IMR-90 (cell line): ENCODE results near the gene KIF12. TPM values are rescaled to one million over a fixed set of nuclear protein-coding genes. Genes with fewer than 3 reads are reported as not detected.

Experiments
- ATAC-seq: fragments of 200-7000 bp; cut with Tn5 transposase; 2 replicates; pipeline ENCODE4 v1.9.1; 2020; ENCODE audit warnings: low read depth, mild to moderate bottlenecking, moderate library complexity
- BruUV-seq: library from RNA; stranded (reverse); fragments of 400-500 nt; replicated peaks from 2 replicates; lab custom pipeline; 2021; lab: Mats Ljungman, UMichigan
- CTCF ChIA-PET: fragments of 300-600 bp; formaldehyde crosslinking; extraction: SDS; loops from one replicate; lab custom pipeline; 2021; ENCODE audit warnings: antibody characterized with exemption; lab: Yijun Ruan, JAX
- POLR2A ChIA-PET: fragments of 300-600 bp; sonication (Branson Sonifier 250); formaldehyde crosslinking; loops from one replicate; lab custom pipeline; 2022; ENCODE audit warnings: antibody characterized with exemption; ENCODE audit not compliant: unreplicated experiment; lab: Charles Lee
- DNase-seq: peaks from one replicate; pipeline ENCODE4 v3.0.0; 2013
- H2AFZ ChIP-seq: replicated peaks from 2 replicates; pipeline ENCODE3; 2013; ENCODE audit warnings: low read length, mild to moderate bottlenecking; ENCODE audit not compliant: poor library complexity
- H2AK5ac ChIP-seq: 2 replicates; pipeline ENCODE4 v1.6.1; 2013; ENCODE audit warnings: low read depth, low read length, inconsistent platforms
- H2AK9ac ChIP-seq: replicated peaks from 2 replicates; pipeline ENCODE3; 2013; ENCODE audit warnings: mild to moderate bottlenecking, low read depth, low read length, moderate library complexity; ENCODE audit not compliant: poor library complexity
- H2BK120ac ChIP-seq: 2 replicates; pipeline ENCODE4 v1.6.1; 2013; ENCODE audit warnings: low read depth, low read length, inconsistent platforms
- H2BK15ac ChIP-seq: 3 replicates; pipeline ENCODE4 v1.6.1; 2013; ENCODE audit warnings: low read depth, low read length, inconsistent platforms
- H2BK20ac ChIP-seq: 2 replicates; pipeline ENCODE4 v1.6.1; 2013; ENCODE audit warnings: low read depth, mild to moderate bottlenecking, inconsistent platforms, low read length, moderate library complexity
- H2BK5ac ChIP-seq: 2 replicates; pipeline ENCODE4 v1.6.1; 2013; ENCODE audit warnings: mild to moderate bottlenecking, low read depth, low read length, inconsistent platforms; ENCODE audit not compliant: poor library complexity, severe bottlenecking
- H3K14ac ChIP-seq: replicated peaks from 2 replicates; pipeline ENCODE4 v1.6.1; 2013; ENCODE audit warnings: low read depth, low read length, inconsistent platforms
- H3K18ac ChIP-seq: 2 replicates; pipeline ENCODE4 v1.6.1; 2013; ENCODE audit warnings: low read depth, low read length, control low read depth
- H3K23ac ChIP-seq: 2 replicates; pipeline ENCODE4 v1.6.1; 2013; ENCODE audit warnings: low read depth, low read length, inconsistent platforms
- H3K27ac ChIP-seq: 2 replicates; pipeline ENCODE4 v1.5.1; 2013; ENCODE audit warnings: mild to moderate bottlenecking, control low read depth, low read length; ENCODE audit not compliant: insufficient read depth
- H3K27me3 ChIP-seq: 2 replicates; pipeline ENCODE4 v1.6.1; 2013; ENCODE audit warnings: low read length; ENCODE audit not compliant: control insufficient read depth, insufficient read depth
- H3K36me3 ChIP-seq: 2 replicates; pipeline ENCODE4 v1.6.1; 2013; ENCODE audit warnings: low read length, mixed read lengths; ENCODE audit not compliant: control insufficient read depth, insufficient read depth
- H3K4ac ChIP-seq: 2 replicates; pipeline ENCODE4 v1.6.1; 2013; ENCODE audit warnings: low read depth, low read length, inconsistent platforms
- H3K4me1 ChIP-seq: 2 replicates; pipeline ENCODE4 v1.6.1; 2013; ENCODE audit warnings: low read length, mixed read lengths; ENCODE audit not compliant: control insufficient read depth, insufficient read depth
- H3K4me2 ChIP-seq: 2 replicates; pipeline ENCODE4 v1.6.1; 2013; ENCODE audit warnings: low read depth, mild to moderate bottlenecking, control low read depth, low read length, moderate library complexity
- H3K4me3 ChIP-seq: 2 replicates; pipeline ENCODE4 v1.5.1; 2013; ENCODE audit warnings: low read depth, mild to moderate bottlenecking, control low read depth, low read length, moderate library complexity; ENCODE audit not compliant: insufficient read depth
- H3K56ac ChIP-seq: 2 replicates; pipeline ENCODE4 v1.6.1; 2013; ENCODE audit warnings: low read length, inconsistent platforms; ENCODE audit not compliant: insufficient read depth; ENCODE audit errors: extremely low read depth
- H3K79me1 ChIP-seq, 2 experiments: 2 replicates each; pipeline ENCODE4 v1.6.1; 2013; ENCODE audit warnings: low read length in 2 of 2, inconsistent platforms in 1 of 2, low read depth in 1 of 2
- H3K9ac ChIP-seq: 2 replicates; pipeline ENCODE4 v1.6.1; 2013; ENCODE audit warnings: low read depth, low read length, control low read depth
- H3K9me1 ChIP-seq: 2 replicates; pipeline ENCODE4 v1.6.1; 2013; ENCODE audit warnings: low read length, inconsistent platforms; ENCODE audit not compliant: insufficient read depth
- H3K9me3 ChIP-seq: 2 replicates; pipeline ENCODE4 v1.6.1; 2013; ENCODE audit warnings: low read length; ENCODE audit not compliant: control insufficient read depth, insufficient read depth
- H4K20me1 ChIP-seq: 2 replicates; pipeline ENCODE4 v1.6.1; 2013; ENCODE audit warnings: low read length, inconsistent platforms; ENCODE audit not compliant: insufficient read depth
- H4K5ac ChIP-seq: 2 replicates; pipeline ENCODE4 v1.6.1; 2013; ENCODE audit warnings: mild to moderate bottlenecking, low read depth, low read length, control low read depth
- H4K8ac ChIP-seq, 2 experiments: 2 replicates each; pipeline ENCODE4 v1.6.1; 2013; ENCODE audit warnings: low read depth in 2 of 2, low read length in 2 of 2, control low read depth in 1 of 2, inconsistent platforms in 1 of 2
- H4K91ac ChIP-seq: 2 replicates; pipeline ENCODE4 v1.6.1; 2013; ENCODE audit warnings: low read depth, low read length, inconsistent platforms; ENCODE audit not compliant: insufficient read depth
- MAFK ChIP-seq: IDR thresholded peaks from 2 replicates; pipeline ENCODE4 v1.6.1; 2012; ENCODE audit warnings: low read depth, low read length, improper control_type of control experiment
- RAD21 ChIP-seq: IDR thresholded peaks from 2 replicates; pipeline ENCODE4 v1.6.1; 2012; ENCODE audit warnings: low read length, improper control_type of control experiment
- RCOR1 ChIP-seq: IDR thresholded peaks from 2 replicates; pipeline ENCODE4 v1.6.1; 2012; ENCODE audit warnings: mild to moderate bottlenecking, low read length, improper control_type of control experiment; ENCODE audit not compliant: insufficient replicate concordance
- WGBS, 2 experiments: methylation state at CpG; one replicate each; pipeline versions ENCODE4 v1.1.5 to v1.1.7; 2013; ENCODE audit warnings: missing lambda C conversion rate in 2 of 2; ENCODE audit not compliant: insufficient read length in 1 of 2; ENCODE audit errors: extremely low coverage in 2 of 2; 5-methylcytosine and 5-hydroxymethylcytosine counted together
- dilution Hi-C: fragments of 300-500 bp; cut with HindIII; formaldehyde crosslinking; loops from one replicate; pipeline ENCODE4 v1.14.3; 2018; ENCODE audit warnings: low sequenced_read_pairs; ENCODE audit not compliant: unreplicated experiment
- in situ Hi-C: fragments of 300-500 bp; cut with MboI; formaldehyde crosslinking; loops from 3 replicates; pipeline ENCODE4 v1.14.3; 2019; ENCODE audit warnings: low sequenced_read_pairs, inconsistent platforms, mixed read lengths
- intact Hi-C: fragments of 100-400 bp; cut with micrococcal nuclease; formaldehyde crosslinking; loops from 2 replicates; pipeline ENCODE4 v1.10.0; 2022
- polyA plus RNA-seq, 3 experiments: library from polyadenylated mRNA; depleted of rRNA; stranded (reverse); fragments of >200 nt; gene quantifications; 2 replicates each; pipeline ENCODE4 v1.2.3, GENCODE V29; 2012; ENCODE audit warnings: low replicate concordance in 1 of 3
- total RNA-seq: library from RNA; depleted of rRNA; stranded (reverse); fragments of >200 nt; gene quantifications from 2 replicates; pipeline ENCODE4 v1.2.3, GENCODE V29; 2012
- TF ChIP-seq, protein P1 (sequence below): fragments of 150-350 bp; IDR thresholded peaks from 2 replicates; pipeline ENCODE4 v1.6.1; 2017; ENCODE audit warnings: mild to moderate bottlenecking, antibody characterized with exemption, low read length, low read depth
- TF ChIP-seq, protein P2 (sequence below): conservative IDR thresholded peaks from 2 replicates; pipeline ENCODE4 v1.5.1; 2012; ENCODE audit warnings: mild to moderate bottlenecking, low read depth, low read length, improper control_type of control experiment

The KIF12 gene
- total and polyA plus RNA-seq, 2 of the 4 experiments (the other 2 are of a cell fraction): not detected

DNA sequence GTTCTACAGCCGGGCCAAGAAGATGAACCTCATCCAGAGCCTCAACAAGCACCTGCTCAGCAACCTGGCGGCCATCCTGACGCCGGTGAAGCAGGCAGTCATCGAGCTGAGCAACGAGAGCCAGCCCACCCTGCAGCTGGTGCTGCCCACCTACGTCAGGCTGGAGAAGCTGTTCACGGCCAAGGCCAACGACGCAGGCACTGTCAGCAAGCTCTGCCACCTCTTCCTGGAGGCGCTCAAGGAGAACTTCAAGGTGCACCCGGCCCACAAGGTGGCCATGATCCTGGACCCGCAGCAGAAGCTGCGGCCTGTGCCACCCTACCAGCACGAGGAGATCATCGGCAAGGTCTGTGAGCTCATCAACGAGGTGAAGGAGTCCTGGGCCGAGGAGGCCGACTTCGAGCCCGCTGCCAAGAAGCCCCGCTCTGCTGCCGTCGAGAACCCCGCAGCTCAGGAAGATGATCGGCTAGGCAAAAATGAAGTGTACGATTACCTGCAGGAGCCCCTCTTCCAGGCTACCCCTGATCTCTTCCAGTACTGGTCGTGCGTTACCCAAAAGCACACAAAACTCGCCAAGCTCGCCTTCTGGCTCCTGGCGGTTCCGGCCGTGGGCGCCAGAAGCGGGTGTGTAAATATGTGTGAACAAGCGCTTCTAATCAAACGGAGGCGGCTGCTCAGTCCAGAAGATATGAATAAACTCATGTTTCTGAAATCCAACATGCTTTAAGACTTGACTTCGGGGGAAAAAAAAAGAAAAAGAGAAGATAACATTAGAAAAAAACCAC lies 49.5 kb downstream of the KIF12 start:
- Histone ChIP-seq H3K27me3 (no peaks in the 10 kb centered on the region), H3K56ac (no peak overlapping the region), H3K79me1 (peaks cover 0 to 13% of the 10 kb centered on the region in 2 experiments; a peak in 2 of 4 replicates), H2BK15ac (no peak overlapping the region), H2AFZ (no peak overlapping the region), H4K8ac (no peak overlapping the region), H3K9me3 (no peaks in the 10 kb centered on the region), H3K27ac (no peak overlapping the region), H2BK20ac (no peak overlapping the region), H4K91ac (no peak overlapping the region), H3K9ac (no peak overlapping the region), H3K14ac (no peak overlapping the region), H3K4me1 (no peaks in the 10 kb centered on the region), H3K4me2 (no peak overlapping the region), H2AK5ac (no peak overlapping the region), H4K5ac (no peak overlapping the region), H3K4me3 (no peak overlapping the region), H2AK9ac (no peak overlapping the region), H3K36me3 (peaks cover 47% of the 10 kb centered on the region), H3K9me1 (peaks cover 10% of the 10 kb centered on the region), H3K23ac (no peak overlapping the region), H3K4ac (no peak overlapping the region), H2BK120ac (no peak overlapping the region), H2BK5ac (no peak overlapping the region), H4K20me1 (peaks cover 3% of the 10 kb centered on the region; the same call in 1 of the 2 replicates), H3K18ac (no peak overlapping the region)
- intact Hi-C loops (no loop called here), dilution Hi-C loops (no loop called here), in situ Hi-C loops (no loop called here)
- CTCF ChIA-PET: no interaction called here
- ATAC-seq (no peak), DNase-seq (no peak)
- POLR2A ChIA-PET: no interaction called here
- 94% methylated on average over 21 of the region's 40 CpGs; no CpG with 5 or more reads in 1 of the 2 experiments for WGBS, 2 experiments
- TF ChIP-seq, protein P1, sequence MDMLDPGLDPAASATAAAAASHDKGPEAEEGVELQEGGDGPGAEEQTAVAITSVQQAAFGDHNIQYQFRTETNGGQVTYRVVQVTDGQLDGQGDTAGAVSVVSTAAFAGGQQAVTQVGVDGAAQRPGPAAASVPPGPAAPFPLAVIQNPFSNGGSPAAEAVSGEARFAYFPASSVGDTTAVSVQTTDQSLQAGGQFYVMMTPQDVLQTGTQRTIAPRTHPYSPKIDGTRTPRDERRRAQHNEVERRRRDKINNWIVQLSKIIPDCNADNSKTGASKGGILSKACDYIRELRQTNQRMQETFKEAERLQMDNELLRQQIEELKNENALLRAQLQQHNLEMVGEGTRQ: no peak
- no peak for TF ChIP-seq MAFK
- TF ChIP-seq, protein P2, sequence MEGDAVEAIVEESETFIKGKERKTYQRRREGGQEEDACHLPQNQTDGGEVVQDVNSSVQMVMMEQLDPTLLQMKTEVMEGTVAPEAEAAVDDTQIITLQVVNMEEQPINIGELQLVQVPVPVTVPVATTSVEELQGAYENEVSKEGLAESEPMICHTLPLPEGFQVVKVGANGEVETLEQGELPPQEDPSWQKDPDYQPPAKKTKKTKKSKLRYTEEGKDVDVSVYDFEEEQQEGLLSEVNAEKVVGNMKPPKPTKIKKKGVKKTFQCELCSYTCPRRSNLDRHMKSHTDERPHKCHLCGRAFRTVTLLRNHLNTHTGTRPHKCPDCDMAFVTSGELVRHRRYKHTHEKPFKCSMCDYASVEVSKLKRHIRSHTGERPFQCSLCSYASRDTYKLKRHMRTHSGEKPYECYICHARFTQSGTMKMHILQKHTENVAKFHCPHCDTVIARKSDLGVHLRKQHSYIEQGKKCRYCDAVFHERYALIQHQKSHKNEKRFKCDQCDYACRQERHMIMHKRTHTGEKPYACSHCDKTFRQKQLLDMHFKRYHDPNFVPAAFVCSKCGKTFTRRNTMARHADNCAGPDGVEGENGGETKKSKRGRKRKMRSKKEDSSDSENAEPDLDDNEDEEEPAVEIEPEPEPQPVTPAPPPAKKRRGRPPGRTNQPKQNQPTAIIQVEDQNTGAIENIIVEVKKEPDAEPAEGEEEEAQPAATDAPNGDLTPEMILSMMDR: no peak
- TF ChIP-seq RCOR1: no peak
- no peak for TF ChIP-seq RAD21
- BruUV-seq: no TSS peak
